Measurements from ENCODE around the gene SPANXB1.
"Not testable (repeated sequence)": the region's sequence is repeated elsewhere in the genome, so short reads cannot be mapped to it uniquely, and the experiment has no call there.

Gene SPANXB1

GRCh38 chrX:141002568-141002967, at the start of gene SPANXB1:
Gene SPANXB1, plus strand, starts transcription at chrX:141002594. Its CDS starts 100 bp downstream, at chrX:141002694.
- not testable (repeated sequence) for H3K36me3 ChIP-seq (ENCODE audit: control insufficient read depth, insufficient read depth, low read length); H3K27ac ChIP-seq (ENCODE audit: low read depth, low read length); H3K4me3 ChIP-seq (ENCODE audit: low read depth, low read length); H3K27me3 ChIP-seq (ENCODE audit: control insufficient read depth, insufficient read depth, low read length); H3K4me1 ChIP-seq (ENCODE audit: control insufficient read depth, insufficient read depth, low read length); H3K9ac ChIP-seq (ENCODE audit: low read length); H3K9me3 ChIP-seq (ENCODE audit: control insufficient read depth, insufficient read depth, low read depth, low read length)

- H3K9ac ChIP-seq (ENCODE audit: low read length): no peak overlapping the region
- H3K27me3 ChIP-seq (ENCODE audit: control insufficient read depth, insufficient read depth, low read length): no peaks in the 10 kb centered on the region; the same call in 1 of the 2 replicates
- H3K4me1 ChIP-seq (ENCODE audit: control insufficient read depth, insufficient read depth, low read length): no peaks in the 10 kb centered on the region
- no peak overlapping the region for H3K27ac ChIP-seq (ENCODE audit: low read depth, low read length)
- H3K9me3 ChIP-seq (ENCODE audit: control insufficient read depth, insufficient read depth, low read depth, low read length): no peaks in the 10 kb centered on the region
- no peak overlapping the region for H3K4me3 ChIP-seq (ENCODE audit: low read depth, low read length)
- no peaks in the 10 kb centered on the region for H3K36me3 ChIP-seq (ENCODE audit: control insufficient read depth, insufficient read depth, low read length)
Measured at GRCh38 chrX:140967036-140967435, 35.4 kb upstream of the SPANXB1 start.

- Histone ChIP-seq H3K36me3 (ENCODE audit: control insufficient read depth, insufficient read depth, low read length) (no peaks in the 10 kb centered on the region), H3K9ac (ENCODE audit: low read length) (no peak overlapping the region), H3K4me1 (ENCODE audit: control insufficient read depth, insufficient read depth, low read length) (no peaks in the 10 kb centered on the region), H3K4me3 (ENCODE audit: low read depth, low read length) (no peak overlapping the region), H3K27ac (ENCODE audit: low read depth, low read length) (no peak overlapping the region), H3K27me3 (ENCODE audit: control insufficient read depth, insufficient read depth, low read length) (no peaks in the 10 kb centered on the region; the same call in 1 of the 2 replicates), H3K9me3 (ENCODE audit: control insufficient read depth, insufficient read depth, low read depth, low read length) (no peaks in the 10 kb centered on the region)
Measured at GRCh38 chrX:140971099-140971795, 31.1 kb upstream of the SPANXB1 start.

GRCh38 chrX:140975472-140975871, 26.9 kb upstream of the SPANXB1 start:
- no peaks in the 10 kb centered on the region for H3K36me3 ChIP-seq (ENCODE audit: control insufficient read depth, insufficient read depth, low read length)
- H3K27me3 ChIP-seq (ENCODE audit: control insufficient read depth, insufficient read depth, low read length): no peaks in the 10 kb centered on the region; the same call in 1 of the 2 replicates
- no peak overlapping the region for H3K4me3 ChIP-seq (ENCODE audit: low read depth, low read length)
- H3K9ac ChIP-seq (ENCODE audit: low read length): no peak overlapping the region
- H3K9me3 ChIP-seq (ENCODE audit: control insufficient read depth, insufficient read depth, low read depth, low read length): no peaks in the 10 kb centered on the region
- H3K4me1 ChIP-seq (ENCODE audit: control insufficient read depth, insufficient read depth, low read length): no peaks in the 10 kb centered on the region
- no peak overlapping the region for H3K27ac ChIP-seq (ENCODE audit: low read depth, low read length)

GRCh38 chrX:140980271-140980670, 22.1 kb upstream of the SPANXB1 start:
- H3K9ac ChIP-seq (ENCODE audit: low read length): no peak overlapping the region
- H3K4me1 ChIP-seq (ENCODE audit: control insufficient read depth, insufficient read depth, low read length): no peaks in the 10 kb centered on the region
- no peaks in the 10 kb centered on the region for H3K9me3 ChIP-seq (ENCODE audit: control insufficient read depth, insufficient read depth, low read depth, low read length)
- H3K27me3 ChIP-seq (ENCODE audit: control insufficient read depth, insufficient read depth, low read length): no peaks in the 10 kb centered on the region; the same call in 1 of the 2 replicates
- H3K4me3 ChIP-seq (ENCODE audit: low read depth, low read length): no peak overlapping the region
- no peaks in the 10 kb centered on the region for H3K36me3 ChIP-seq (ENCODE audit: control insufficient read depth, insufficient read depth, low read length)
- H3K27ac ChIP-seq (ENCODE audit: low read depth, low read length): no peak overlapping the region

GRCh38 chrX:140983730-140984129, 18.7 kb upstream of the SPANXB1 start:
- Histone ChIP-seq H3K27ac (ENCODE audit: low read depth, low read length) (no peak overlapping the region), H3K4me3 (ENCODE audit: low read depth, low read length) (no peak overlapping the region), H3K36me3 (ENCODE audit: control insufficient read depth, insufficient read depth, low read length) (no peaks in the 10 kb centered on the region), H3K9me3 (ENCODE audit: control insufficient read depth, insufficient read depth, low read depth, low read length) (no peaks in the 10 kb centered on the region), H3K4me1 (ENCODE audit: control insufficient read depth, insufficient read depth, low read length) (no peaks in the 10 kb centered on the region), H3K27me3 (ENCODE audit: control insufficient read depth, insufficient read depth, low read length) (no peaks in the 10 kb centered on the region; the same call in 1 of the 2 replicates), H3K9ac (ENCODE audit: low read length) (no peak overlapping the region)

GRCh38 chrX:141005243-141005642, 2.8 kb downstream of the SPANXB1 start:
- H3K4me3 ChIP-seq (ENCODE audit: low read depth, low read length); H3K9ac ChIP-seq (ENCODE audit: low read length); H3K27ac ChIP-seq (ENCODE audit: low read depth, low read length); H3K36me3 ChIP-seq (ENCODE audit: control insufficient read depth, insufficient read depth, low read length); H3K27me3 ChIP-seq (ENCODE audit: control insufficient read depth, insufficient read depth, low read length); H3K4me1 ChIP-seq (ENCODE audit: control insufficient read depth, insufficient read depth, low read length); H3K9me3 ChIP-seq (ENCODE audit: control insufficient read depth, insufficient read depth, low read depth, low read length): not testable (repeated sequence)

- not testable (repeated sequence) for H3K27ac ChIP-seq (ENCODE audit: low read depth, low read length); H3K4me1 ChIP-seq (ENCODE audit: control insufficient read depth, insufficient read depth, low read length); H3K27me3 ChIP-seq (ENCODE audit: control insufficient read depth, insufficient read depth, low read length); H3K4me3 ChIP-seq (ENCODE audit: low read depth, low read length); H3K9me3 ChIP-seq (ENCODE audit: control insufficient read depth, insufficient read depth, low read depth, low read length); H3K9ac ChIP-seq (ENCODE audit: low read length); H3K36me3 ChIP-seq (ENCODE audit: control insufficient read depth, insufficient read depth, low read length)
Measured at GRCh38 chrX:141044246-141044645, 41.9 kb downstream of the SPANXB1 start.

- not testable (repeated sequence) for H3K27me3 ChIP-seq (ENCODE audit: control insufficient read depth, insufficient read depth, low read length); H3K4me3 ChIP-seq (ENCODE audit: low read depth, low read length); H3K9ac ChIP-seq (ENCODE audit: low read length); H3K27ac ChIP-seq (ENCODE audit: low read depth, low read length); H3K36me3 ChIP-seq (ENCODE audit: control insufficient read depth, insufficient read depth, low read length); H3K4me1 ChIP-seq (ENCODE audit: control insufficient read depth, insufficient read depth, low read length); H3K9me3 ChIP-seq (ENCODE audit: control insufficient read depth, insufficient read depth, low read depth, low read length)
Measured at GRCh38 chrX:141049878-141050277, 47.5 kb downstream of the SPANXB1 start.

GRCh38 chrX:141052098-141052497, 49.7 kb downstream of the SPANXB1 start:
- not testable (repeated sequence) for H3K27me3 ChIP-seq (ENCODE audit: control insufficient read depth, insufficient read depth, low read length); H3K27ac ChIP-seq (ENCODE audit: low read depth, low read length); H3K36me3 ChIP-seq (ENCODE audit: control insufficient read depth, insufficient read depth, low read length); H3K9me3 ChIP-seq (ENCODE audit: control insufficient read depth, insufficient read depth, low read depth, low read length); H3K4me1 ChIP-seq (ENCODE audit: control insufficient read depth, insufficient read depth, low read length); H3K4me3 ChIP-seq (ENCODE audit: low read depth, low read length); H3K9ac ChIP-seq (ENCODE audit: low read length)
